HUES64 (cell line): ENCODE results near the gene TLX1.

Experiments used
- H3K27ac ChIP-seq: 2 replicates; pipeline ENCODE4 v1.7.0; 2013; ENCODE audit warnings: low read depth, low read length, inconsistent platforms
- H3K27me3 ChIP-seq: 2 replicates; pipeline ENCODE4 v1.6.1; 2013; ENCODE audit warnings: mild to moderate bottlenecking, low read length; ENCODE audit not compliant: insufficient read depth
- H3K36me3 ChIP-seq: 2 replicates; pipeline ENCODE4 v1.6.1; 2013; ENCODE audit warnings: mild to moderate bottlenecking, low read length; ENCODE audit not compliant: insufficient read depth
- H3K4me1 ChIP-seq: 2 replicates; pipeline ENCODE4 v1.6.1; 2013; ENCODE audit warnings: mild to moderate bottlenecking, low read length, moderate library complexity; ENCODE audit not compliant: insufficient read depth
- H3K4me3 ChIP-seq: 2 replicates; pipeline ENCODE4 v1.5.1; 2013; ENCODE audit warnings: mild to moderate bottlenecking, low read length, moderate library complexity
- H3K9ac ChIP-seq: 2 replicates; pipeline ENCODE4 v1.6.1; 2013; ENCODE audit warnings: mild to moderate bottlenecking, low read depth, low read length
- H3K9me3 ChIP-seq: 2 replicates; pipeline ENCODE4 v1.6.1; 2013; ENCODE audit warnings: low read depth, low read length; ENCODE audit not compliant: insufficient read depth
- WGBS: fragments of 150-250, 120-280 bp; methylation state at CpG from one replicate; pipeline ENCODE4 v1.1.7; 2013; ENCODE audit warnings: missing lambda C conversion rate; 5-methylcytosine and 5-hydroxymethylcytosine counted together

Gene TLX1

DNA sequence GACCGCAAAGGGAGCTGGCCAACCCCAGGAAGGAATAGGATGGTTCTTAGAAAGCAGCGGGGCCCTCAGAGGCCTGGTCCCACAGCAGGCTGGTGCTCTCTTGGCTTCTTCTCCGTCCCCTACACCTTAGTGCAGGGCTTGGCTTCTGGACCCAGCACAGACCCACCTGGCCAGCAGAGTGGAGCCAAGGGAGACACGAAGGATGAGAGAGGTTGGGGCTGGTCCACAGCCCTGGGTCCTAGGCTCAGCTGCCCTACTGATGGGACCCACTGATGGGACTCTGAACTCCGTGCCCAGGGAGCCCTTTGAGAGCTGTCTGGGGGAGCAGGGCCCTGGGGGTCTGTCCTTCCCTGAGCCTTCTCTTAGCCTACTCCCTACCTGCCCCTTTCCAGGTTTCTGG lies 6.2 kb upstream of the TLX1 start:
- no peaks in the 10 kb centered on the region for H3K36me3 ChIP-seq
- H3K9me3 ChIP-seq = no peaks in the 10 kb centered on the region
- H3K27me3 ChIP-seq = peaks cover 100% of the 10 kb centered on the region
- H3K4me3 ChIP-seq = no peak overlapping the region
- 78% methylated on average over 5 of the region's 5 CpGs for WGBS
- no peak overlapping the region for H3K9ac ChIP-seq
- H3K27ac ChIP-seq = no peak overlapping the region
- no peaks in the 10 kb centered on the region for H3K4me1 ChIP-seq

DNA sequence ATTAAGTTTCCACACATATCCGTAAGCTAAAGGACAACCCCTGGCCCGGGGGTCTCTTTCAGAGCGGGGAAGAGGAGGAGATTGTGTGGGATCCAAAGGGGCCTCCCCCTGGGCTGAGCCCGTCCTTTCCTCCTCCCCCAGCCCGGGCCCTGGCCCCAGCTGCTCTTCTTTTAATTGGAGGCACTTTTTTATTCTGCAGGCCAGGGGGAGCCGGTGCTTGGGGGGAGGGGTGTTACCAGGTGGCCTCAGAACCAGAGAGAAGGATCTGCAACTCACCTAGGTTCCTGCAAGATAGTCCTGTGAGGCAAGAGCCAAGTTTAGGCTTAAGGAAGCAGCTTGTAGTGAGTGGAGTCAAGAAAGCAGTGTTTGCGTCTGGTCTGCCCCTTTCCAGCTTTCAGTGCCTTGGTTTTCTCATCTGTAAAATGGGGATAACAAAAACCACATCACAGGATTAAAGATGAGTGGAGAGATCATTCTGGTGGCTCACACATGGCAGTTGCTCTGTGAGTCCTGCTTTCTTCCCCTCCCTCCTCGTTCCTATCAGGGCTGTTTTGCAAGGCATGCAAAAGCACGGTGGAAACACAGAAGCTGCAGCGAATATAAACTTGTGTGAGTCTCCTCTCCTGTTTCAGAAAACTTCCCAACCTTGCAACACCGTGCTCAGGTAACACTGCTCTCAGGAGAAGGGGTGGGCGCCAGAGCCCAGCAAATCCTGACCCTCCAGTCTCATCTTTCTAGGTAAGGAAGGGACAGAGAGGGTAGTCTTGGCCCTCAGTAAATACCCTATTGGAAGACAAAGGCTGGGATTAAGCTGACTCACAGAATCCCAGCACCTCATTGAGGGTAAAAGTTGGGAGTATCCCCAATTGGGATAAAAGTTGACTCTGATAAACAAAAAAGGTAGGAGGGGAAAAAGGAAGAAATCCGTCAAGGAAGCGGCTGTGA lies 4.1 kb upstream of the TLX1 start:
- no peaks in the 10 kb centered on the region for H3K36me3 ChIP-seq
- H3K9ac ChIP-seq = no peak overlapping the region
- WGBS = 29% methylated on average over 12 of the region's 14 CpGs
- H3K9me3 ChIP-seq = no peaks in the 10 kb centered on the region
- H3K4me3 ChIP-seq = no peak overlapping the region
- H3K27ac ChIP-seq = no peak overlapping the region
- no peaks in the 10 kb centered on the region for H3K4me1 ChIP-seq
- peaks cover 100% of the 10 kb centered on the region for H3K27me3 ChIP-seq

DNA sequence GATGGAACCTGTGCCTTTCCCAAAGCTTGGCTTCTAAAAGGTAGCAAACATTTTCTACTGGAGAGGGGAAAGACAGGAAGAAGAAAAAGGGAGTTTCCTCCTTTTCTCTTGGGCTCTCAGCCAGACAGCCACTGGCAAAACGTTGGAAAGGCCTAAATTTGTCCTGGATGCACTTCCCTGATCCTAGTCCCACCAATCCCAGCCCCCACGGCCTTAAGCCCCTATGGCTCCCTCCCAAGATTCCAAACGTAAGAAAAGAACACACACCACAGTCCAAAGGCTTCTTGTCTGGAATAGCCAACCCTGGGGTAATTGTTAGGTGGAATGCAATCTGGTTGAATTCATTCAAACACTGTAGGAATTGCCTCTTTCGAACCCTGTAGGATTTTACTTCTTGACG lies 959 bp upstream of the TLX1 start:
- no peak overlapping the region for H3K27ac ChIP-seq
- H3K36me3 ChIP-seq = no peaks in the 10 kb centered on the region
- 40% methylated on average over 5 of the region's 5 CpGs for WGBS
- peaks cover 100% of the 10 kb centered on the region for H3K27me3 ChIP-seq
- H3K4me1 ChIP-seq = no peaks in the 10 kb centered on the region
- H3K9me3 ChIP-seq = no peaks in the 10 kb centered on the region
- H3K4me3 ChIP-seq = no peak overlapping the region
- no peak overlapping the region for H3K9ac ChIP-seq

- peaks cover 100% of the 10 kb centered on the region for H3K27me3 ChIP-seq
- 4% methylated on average over 39 of the region's 39 CpGs for WGBS
- no peaks in the 10 kb centered on the region for H3K36me3 ChIP-seq
- no peak overlapping the region for H3K27ac ChIP-seq
- no peak overlapping the region for H3K9ac ChIP-seq
- no peaks in the 10 kb centered on the region for H3K9me3 ChIP-seq
- no peaks in the 10 kb centered on the region for H3K4me1 ChIP-seq
- no peak overlapping the region for H3K4me3 ChIP-seq
Observed at GRCh38 chr10:101131962-101132635, 999 bp downstream of the TLX1 start.

DNA sequence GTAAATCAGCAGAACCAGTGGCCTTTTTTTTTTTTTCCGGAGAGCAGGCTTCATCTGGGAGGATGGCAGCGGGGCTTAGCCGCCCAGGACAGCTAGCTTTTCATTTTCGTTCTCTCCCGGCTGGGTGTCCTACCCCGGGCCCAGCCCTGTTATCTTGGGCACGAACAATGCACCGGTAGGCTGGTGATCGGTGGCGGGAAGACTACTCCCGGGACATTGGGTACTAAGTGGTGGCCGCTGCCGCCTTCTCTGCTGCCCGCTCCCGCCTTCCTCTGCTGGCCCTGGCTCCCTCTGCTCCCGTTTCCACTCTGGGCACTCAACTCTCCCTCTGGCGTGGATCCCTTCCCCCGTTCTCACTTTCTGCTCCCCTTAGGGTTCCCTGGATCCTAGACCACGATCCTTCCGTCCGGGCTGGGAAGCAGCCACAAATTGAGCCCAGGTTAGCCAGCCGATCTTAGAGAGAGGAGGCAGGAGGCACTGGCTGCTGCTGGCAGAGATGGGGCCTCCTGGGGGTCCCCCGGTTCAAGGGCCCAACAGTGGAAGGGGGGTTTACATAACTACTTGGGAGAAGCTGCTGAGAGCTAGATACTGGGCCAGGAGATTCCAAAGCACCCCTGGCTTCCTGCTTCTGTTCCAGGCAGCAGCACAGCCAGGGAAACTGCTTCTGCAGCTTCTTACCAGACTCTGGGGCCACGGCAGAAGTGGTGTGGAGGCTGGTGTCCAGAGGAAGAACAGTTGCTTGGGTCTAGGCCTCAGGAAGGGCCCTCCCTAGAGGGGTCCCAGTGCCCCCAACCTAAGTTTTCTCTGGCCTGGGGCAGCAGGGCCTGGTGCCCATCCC lies 1.8 kb downstream of the TLX1 start:
- H3K27me3 ChIP-seq = peaks cover 100% of the 10 kb centered on the region
- H3K9me3 ChIP-seq = no peaks in the 10 kb centered on the region
- H3K4me3 ChIP-seq = no peak overlapping the region
- no peaks in the 10 kb centered on the region for H3K36me3 ChIP-seq
- H3K4me1 ChIP-seq = no peaks in the 10 kb centered on the region
- 10% methylated on average over 24 of the region's 24 CpGs for WGBS
- H3K9ac ChIP-seq = no peak overlapping the region
- no peak overlapping the region for H3K27ac ChIP-seq

- H3K27ac ChIP-seq = no peak overlapping the region
- H3K36me3 ChIP-seq = no peaks in the 10 kb centered on the region
- H3K27me3 ChIP-seq = peaks cover 100% of the 10 kb centered on the region
- H3K4me3 ChIP-seq = no peak overlapping the region
- H3K9ac ChIP-seq = no peak overlapping the region
- no peaks in the 10 kb centered on the region for H3K9me3 ChIP-seq
- no peaks in the 10 kb centered on the region for H3K4me1 ChIP-seq
- 5% methylated on average over 54 of the region's 54 CpGs for WGBS
Observed at GRCh38 chr10:101133489-101134298, 2.6 kb downstream of the TLX1 start.

GRCh38 chr10:101134299-101135127 lies 3.4 kb downstream of the TLX1 start:
- no peaks in the 10 kb centered on the region for H3K9me3 ChIP-seq
- no peak overlapping the region for H3K27ac ChIP-seq
- no peak overlapping the region for H3K4me3 ChIP-seq
- no peaks in the 10 kb centered on the region for H3K36me3 ChIP-seq
- H3K27me3 ChIP-seq = peaks cover 100% of the 10 kb centered on the region
- H3K4me1 ChIP-seq = no peaks in the 10 kb centered on the region
- no peak overlapping the region for H3K9ac ChIP-seq
- 3% methylated on average over 56 of the region's 60 CpGs for WGBS

- H3K9ac ChIP-seq = no peak overlapping the region
- H3K4me3 ChIP-seq = no peak overlapping the region
- H3K36me3 ChIP-seq = no peaks in the 10 kb centered on the region
- peaks cover 100% of the 10 kb centered on the region for H3K27me3 ChIP-seq
- H3K4me1 ChIP-seq = 0 out of 2 replicates have a peak, but pooled peaks cover under 1% of the 10 kb centered on the region
- no peaks in the 10 kb centered on the region for H3K9me3 ChIP-seq
- no peak overlapping the region for H3K27ac ChIP-seq
- WGBS = 5% methylated on average over 36 of the region's 36 CpGs
Observed at GRCh38 chr10:101135141-101136006, 4.3 kb downstream of the TLX1 start.

- Histone ChIP-seq H3K9ac (no peak overlapping the region), H3K36me3 (no peaks in the 10 kb centered on the region), H3K27ac (no peak overlapping the region), H3K4me3 (no peak overlapping the region), H3K27me3 (peaks cover 100% of the 10 kb centered on the region), H3K4me1 (0 out of 2 replicates have a peak, but pooled peaks cover 6% of the 10 kb centered on the region), H3K9me3 (no peaks in the 10 kb centered on the region)
- WGBS = 7% methylated on average over 33 of the region's 33 CpGs
Observed at GRCh38 chr10:101136007-101136707, 5.1 kb downstream of the TLX1 start.
